Fibroblast of peridontal ligament (primary cell): ENCODE data around the gene TLX1.

Source experiments
- DNase-seq: peaks from one replicate; pipeline ENCODE4 v3.0.0-alpha.2; 2010; ENCODE audit errors: extremely low read depth

The TLX1 gene

DNA sequence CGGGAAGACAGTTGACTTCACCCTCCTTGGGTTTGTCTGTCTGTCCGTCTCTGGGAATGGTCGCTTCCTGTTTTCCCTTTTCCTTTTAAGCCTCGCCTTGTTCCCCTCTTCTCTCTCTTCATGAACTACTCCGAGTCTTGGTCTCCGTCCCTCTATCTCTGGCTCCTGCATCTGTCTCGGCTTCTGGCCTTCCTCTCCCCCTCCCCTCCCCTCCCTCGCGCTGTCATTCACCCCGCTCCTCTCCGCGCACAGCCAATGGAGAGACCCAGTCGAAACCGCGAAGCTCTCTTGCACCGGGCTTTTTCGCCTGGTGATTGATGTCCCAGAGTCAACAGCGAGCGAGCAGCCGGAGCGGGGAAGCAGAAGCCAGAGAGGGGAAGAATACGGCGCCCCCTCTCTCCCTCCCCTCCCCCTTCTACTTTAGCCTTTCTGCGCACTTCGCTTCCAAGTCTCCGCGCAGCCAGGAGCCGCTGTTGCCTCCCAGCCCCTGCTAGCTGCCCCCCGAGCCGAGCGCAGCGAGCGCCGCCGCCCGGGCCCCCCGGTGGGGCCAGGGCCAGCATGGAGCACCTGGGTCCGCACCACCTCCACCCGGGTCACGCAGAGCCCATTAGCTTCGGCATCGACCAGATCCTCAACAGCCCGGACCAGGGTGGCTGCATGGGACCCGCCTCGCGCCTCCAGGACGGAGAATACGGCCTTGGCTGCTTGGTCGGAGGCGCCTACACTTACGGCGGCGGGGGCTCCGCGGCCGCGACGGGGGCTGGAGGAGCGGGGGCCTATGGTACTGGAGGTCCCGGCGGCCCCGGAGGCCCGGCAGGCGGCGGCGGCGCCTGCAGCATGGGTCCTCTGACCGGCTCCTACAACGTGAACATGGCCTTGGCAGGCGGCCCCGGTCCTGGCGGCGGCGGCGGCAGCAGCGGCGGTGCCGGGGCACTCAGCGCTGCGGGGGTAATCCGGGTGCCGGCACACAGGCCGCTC, at the start of gene TLX1:
Gene TLX1, plus strand, starts transcription at position 317 of the 978 bp plus-strand sequence. Its CDS starts 242 bp downstream, at position 559.
- DNase-seq = no peak

DNA sequence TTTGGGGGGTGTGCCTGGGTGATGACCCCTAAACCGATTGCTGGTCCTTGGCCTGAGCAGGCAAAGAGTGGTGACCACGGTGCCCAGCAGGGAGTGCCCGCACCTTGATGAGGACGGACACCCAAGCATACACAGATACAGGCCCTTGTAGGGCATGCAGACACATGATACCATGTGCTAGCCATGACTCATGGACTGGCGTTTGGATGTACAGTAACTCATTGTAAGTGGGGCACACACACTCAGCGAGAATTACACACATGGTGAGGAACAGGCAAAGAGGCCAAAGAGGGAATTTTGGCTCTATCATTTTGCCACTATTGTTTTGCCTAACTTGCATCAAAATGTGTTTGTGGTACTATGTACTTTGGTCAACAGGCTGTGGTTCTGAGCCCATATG, 45.3 kb upstream of the TLX1 start:
- no peak for DNase-seq

DNA sequence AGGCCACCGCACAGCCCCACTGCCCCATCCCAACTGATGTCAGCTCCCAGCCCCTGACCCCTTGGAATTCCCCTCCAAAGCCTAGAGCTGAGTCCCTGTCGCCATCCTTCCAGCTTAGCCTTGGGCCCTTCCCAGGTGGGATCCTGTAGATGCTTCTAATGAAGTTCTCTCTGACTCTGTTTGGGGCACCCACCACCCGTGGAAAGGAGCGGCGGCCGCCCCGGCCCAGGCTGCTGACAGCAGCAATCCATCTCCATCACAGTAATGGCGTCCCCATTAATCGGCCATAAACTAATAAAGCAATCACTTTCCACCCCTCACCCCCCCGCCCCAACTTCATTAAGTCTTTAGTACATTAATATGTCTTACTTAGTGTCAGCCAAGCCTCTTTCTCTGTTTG, 43.7 kb upstream of the TLX1 start:
- no peak for DNase-seq

DNA sequence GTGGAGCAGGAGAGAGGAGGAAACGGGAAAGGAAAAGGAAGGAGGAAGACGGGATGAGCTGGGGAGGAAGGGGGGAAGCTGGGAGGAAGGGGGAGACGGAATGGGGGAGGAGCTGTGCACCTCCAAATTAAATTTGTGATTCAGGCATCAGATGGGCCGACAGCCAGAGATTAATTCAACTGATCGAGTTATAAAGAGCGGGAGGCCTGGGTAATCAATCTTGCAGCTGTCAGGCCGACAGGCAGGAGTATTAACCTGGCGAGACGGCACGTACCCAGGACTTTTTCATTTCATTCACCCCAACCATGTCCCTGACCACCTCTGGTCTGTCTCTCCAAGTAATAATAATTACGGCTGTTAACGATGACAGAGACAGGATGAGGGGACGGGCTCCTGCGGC, 43.1 kb upstream of the TLX1 start:
- DNase-seq = no peak

DNA sequence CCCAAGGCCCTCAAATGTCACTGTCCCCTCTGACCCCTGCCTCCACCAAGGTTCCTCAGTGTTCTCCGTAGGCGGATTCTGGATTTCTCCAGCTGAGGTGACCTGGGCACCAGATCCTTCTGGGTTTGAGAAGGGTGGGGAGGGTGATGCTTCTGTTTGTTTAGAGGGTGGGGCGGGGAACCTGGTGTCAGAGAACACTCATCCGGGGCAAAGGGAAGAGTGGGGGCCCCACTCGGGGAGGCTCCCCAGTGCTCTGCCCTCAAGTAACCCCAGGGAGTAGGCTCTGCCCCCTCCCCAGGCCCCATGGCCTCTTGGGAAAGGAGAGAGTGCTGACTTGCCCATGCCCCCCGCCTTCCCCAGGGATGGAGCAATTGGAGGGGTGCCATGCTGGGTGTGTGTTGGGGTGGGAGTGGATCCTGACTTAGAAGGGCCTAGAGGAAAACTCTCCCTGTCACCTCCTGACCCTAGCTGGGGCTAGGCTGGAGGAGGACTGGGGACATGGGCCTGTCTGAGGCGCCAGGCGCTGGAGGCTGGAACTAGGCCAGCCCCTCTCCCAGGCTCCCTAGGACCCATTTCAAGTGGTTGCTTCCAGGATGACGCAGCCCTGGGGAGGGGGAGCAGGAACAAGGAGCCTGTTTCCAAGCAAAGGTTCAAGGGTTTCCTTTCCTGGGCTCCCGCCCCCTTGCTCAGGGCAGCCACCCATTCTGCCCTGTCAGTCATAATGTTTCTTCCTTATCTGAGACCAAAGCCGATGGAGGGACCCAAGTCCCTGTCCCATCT, 41.4 kb upstream of the TLX1 start:
- DNase-seq = no peak

DNA sequence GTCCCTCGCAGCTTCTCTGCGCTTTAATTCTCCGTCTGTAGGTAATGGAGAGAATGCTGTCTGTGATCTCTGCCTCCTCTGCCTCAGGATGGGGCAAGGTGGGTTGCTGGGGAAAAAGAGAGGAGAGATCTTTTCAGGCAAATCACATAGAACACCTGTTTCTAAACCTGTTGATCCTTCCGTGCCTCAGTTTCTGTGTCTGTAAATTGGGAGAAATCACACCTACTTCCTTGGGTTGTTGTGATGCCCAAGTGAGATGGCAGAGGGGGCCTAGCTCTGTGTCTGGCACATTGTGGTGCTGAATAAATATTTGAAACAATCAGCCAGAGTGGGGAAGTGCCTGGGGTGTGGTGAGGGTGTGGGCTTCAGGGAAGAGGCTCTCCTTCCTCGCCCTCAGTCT, 40.5 kb upstream of the TLX1 start:
- no peak for DNase-seq

DNA sequence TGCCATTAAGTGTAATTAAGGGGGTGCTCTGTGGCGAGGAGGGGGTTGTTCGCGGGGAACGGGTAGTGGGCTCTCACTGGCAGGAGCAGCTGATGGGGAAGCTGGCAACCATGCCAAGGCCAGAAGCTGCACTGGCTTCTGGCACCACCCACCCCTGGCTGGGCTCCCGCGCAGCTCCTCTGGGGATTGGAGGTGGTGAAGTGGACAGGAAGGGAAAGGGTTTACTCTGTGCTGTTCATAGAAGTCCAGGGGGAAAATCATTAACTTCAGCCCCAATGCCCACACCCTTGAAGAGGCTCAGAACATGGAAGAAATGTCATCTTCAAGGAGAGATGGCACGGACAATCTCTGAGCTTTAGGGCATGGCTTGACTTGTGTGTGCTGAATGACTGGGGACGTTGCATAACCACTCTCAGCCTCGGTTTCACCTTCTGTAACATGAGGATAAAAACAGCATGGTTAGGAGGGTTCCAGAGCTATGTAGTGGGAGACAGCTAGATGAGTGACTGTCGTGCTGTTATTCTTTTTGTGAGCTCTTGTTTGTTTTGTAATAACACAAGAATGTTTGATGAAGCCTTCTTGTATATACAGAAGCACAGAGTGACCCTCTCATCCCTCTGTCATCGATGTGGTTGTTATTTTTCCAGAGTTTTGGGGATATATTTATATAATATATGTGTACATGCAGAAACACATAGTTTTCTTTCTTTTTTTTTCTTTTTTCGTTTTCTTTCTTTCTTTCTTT, 39.4 kb upstream of the TLX1 start:
- no peak for DNase-seq

DNA sequence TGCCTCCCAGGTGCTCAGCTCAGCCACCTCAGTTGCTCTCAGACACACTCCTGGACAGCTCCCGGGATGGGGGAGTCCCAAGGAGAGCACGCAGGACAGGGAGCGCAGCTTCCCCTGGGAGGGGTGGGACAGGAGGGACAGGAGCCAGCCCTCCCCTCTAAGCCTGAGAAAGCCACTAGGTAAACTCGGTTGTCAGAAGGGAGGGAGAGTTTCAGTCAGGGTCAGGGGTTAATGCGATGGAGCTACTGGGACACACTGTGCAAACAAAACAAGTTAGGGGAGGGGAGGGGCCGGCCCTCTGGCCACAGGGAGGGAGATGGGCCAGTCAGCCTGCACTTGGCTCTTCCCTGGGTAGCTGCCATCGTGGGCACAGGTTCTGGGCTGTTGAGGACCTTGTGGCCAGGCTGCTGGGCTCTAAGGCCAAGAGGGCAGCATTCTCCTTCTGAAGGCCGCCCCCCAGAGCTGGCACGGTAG, 38.2 kb upstream of the TLX1 start:
- no peak for DNase-seq

DNA sequence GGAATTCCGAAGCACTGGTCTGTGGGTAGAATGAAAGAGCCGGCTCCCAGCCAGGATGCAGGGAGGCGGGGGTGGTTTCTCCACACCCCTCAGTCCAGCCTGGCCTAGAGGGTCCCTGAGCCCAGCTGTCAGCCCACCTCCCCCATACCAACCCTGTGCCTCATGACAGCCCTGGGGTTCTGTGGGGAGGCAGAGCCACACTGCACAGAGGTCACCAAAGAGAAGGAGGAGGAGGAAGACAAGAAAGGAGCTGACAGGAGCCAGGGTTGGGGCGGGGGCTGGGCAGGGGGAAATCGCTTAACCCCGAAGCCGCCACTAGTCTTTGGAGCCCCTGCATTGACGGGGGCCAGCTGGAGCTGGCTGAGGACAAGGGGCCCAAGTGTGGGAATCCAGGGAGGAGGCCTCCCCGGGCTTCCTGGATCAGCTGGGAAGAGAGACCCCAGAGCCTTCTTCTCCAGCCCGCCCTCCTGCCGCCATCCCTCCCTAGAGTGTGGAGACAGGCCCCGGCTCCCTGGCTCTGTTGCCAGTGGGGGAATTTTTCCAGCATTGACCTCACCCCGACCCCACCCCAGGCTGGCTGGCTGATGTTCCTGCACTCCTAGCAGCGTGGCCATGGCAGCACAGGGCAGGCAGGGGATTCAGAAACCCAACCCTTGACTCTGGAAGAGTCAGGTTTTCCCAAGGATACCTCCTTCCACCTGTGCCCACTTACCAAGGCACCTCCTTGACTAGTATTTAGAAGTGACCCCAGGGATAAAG, 36.8 kb upstream of the TLX1 start:
- no peak for DNase-seq

DNA sequence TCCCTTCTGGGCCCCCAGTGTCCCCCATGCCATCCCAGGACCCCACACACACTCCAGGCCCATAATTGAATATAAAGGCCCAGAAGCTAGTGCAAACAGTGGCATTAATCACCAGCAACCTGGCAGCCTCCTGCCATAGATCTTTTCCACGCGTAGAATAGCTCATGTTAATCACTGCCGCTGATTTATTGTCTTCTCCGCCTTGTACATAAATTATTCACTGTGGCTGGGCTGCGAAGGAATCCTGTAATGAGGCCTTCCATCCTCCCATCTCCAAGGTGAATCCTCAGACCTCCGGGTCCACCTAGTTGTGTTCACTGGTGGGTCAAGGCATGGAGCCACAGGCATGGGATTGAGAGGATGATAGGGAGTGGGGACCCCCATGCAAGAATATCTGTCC, 36.1 kb upstream of the TLX1 start:
- no peak for DNase-seq

DNA sequence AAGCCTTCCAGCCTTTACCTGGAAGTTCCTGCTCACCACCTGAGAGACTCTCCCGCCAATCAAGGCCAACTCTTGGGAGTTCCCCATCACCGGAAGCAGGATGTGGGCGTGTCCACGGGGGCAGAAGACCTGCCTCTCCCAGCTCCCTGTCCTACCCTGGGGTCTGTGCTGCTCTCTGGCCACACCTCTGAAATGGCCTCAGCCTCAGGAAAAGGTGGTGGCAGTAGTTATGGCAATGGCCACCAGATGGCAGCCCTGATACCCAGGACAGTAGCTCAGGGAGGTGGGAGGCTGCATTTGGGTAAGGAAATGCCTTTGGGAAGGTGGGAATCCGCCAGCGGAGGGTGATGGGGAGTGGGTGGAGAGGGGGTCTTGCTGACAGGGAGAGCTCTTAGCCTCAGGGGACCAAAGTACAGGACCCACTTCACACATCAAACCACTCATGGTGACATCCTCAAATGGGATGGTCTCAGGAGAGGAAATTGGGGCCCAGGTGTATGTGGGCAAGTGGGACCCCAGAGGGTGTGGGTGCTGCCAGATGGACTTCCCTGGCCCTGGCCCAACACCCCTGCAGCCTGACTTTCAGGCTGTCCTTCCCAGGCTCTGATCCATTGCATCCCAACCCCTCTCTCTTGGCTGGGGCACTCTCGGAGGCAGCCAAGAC, 35.4 kb upstream of the TLX1 start:
- DNase-seq = peak; percentile 50

DNA sequence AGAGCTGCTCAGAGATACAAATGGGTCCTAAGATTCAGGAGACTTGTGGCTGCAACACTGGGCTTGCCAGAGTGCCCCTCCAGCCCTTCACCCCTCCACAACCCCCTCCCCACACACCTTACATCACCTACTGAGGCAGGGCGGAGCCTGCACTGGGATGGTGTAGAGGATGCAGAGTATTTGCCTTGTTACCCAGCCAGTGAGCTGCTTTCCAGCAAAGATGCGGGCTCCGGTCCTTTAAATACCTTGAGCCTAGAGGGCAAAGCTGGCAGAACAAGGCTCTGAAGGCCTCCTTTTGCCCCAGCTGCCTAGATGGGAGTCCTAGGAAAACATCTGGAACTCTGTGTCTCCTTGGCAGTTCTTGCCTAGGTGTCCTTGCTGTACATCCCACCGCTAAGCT, 34.7 kb upstream of the TLX1 start:
- DNase-seq = no peak

DNA sequence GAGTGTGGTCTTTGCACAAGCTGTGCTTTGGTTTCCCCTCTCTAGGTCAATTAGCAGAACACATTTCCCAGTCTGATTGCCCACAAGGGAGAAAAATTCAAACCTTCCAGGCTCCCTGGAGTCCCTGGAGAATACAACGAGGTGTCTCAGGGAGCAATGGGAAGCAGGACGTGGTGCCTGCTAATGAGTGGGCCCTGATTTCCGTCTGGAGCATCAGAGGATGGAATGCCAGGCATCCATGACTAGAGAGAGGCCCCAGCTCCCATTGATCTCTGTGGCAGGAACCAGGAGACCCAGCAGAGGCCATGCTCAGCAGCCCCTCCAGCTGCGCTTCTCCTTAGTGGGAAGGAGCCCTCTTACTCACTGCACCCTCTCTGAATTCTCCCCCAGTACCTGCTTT, 33.2 kb upstream of the TLX1 start:
- DNase-seq = no peak

DNA sequence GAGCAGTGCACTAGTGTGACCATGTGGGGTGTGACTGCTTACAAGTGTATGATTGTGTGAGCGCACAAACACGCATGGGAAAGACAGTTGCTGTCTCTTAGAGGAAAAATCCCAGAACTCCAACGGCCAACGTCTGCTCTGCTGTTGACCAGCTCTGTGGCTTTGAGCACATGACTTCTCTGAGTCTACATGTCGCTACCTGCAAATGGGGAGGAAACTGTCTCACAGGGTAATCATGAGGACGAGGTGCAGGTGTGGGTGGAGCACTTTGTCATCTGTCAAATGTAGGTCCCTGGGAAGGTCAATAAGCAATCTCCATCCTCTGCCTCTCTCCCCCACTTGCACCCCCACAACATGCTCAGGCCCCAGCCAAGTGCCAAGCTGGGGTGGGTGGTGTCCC, 31.2 kb upstream of the TLX1 start:
- DNase-seq = no peak

DNA sequence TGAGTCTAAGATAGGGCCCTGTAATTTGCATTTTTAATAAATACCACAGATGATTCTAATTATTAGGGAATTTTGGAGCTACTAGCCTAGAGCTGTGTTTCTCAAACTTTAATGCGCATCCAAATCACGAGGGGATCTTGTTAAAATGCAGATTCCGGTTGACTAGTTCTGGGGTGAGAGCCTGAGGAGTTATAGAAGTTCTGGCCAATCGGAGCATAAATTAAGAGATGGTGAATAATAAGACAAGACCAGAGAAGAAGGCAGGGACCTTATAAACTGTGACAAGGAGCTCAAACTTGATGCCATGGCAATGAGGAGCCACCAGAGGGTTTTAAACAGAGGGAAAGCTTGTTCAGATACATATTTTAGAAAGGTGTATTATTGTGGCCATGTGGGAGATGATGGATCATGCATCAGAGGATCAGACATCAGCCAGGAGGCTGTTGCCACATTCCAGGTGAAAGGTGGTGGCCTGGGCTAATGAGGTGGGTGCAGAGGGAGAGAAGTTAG, 29.7 kb upstream of the TLX1 start:
- no peak for DNase-seq

DNA sequence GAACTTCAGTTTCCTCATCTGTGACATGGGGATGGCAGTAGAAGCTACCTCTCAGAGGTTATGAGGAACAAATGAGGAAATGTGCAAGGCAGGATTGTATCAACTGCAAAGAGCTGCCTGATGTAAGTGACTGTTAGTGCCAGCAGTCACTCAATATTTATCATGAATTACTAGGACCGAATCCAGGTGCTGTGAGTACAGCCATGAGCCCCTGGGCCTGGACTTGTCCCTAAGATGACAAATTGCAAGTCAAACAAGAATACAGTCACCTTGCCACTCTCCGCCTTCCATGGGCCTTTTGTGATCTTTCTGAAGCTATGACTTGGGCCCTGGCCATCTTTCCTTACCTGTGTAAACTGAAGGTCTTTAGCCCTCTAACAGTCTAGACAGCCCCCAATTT, 27.7 kb upstream of the TLX1 start:
- DNase-seq = no peak

DNA sequence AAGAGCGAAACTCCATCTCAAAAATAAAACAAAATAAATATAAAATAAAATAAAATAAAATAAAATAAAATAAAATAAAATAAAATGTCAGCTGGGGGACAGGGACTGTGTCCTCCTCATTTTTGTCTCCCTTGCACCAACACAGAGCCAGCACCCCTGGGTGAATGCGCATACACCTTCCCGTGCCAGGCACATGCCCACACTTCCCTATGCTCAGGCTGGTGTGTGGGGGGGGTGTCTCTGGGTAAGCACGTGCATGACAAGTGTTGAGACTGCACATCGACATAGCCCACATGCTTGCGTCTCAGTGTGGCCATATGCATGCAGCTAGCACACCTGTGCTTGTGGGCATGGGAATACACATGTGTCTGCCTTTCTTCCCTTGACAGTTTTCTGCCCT, 24.7 kb upstream of the TLX1 start:
- DNase-seq = no peak

DNA sequence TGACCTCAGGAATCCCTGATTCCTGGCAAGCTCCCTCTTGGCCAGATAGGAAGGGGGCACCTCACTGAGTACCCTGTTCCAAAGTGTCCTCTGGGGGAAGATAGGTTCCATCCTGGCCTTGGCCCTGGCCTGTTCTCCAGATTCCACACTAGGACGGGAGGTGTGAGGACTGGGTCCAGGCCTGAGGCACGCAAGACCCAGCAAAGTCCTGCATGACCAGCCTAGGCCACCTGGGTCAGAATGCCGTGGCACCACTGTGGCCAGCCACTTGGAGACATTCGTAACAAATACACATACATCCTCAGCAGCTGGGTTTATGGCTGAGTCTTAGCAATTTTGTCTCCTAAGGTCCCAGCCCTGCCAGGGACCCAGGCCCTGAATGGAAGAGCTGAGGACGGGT, 23.3 kb upstream of the TLX1 start:
- DNase-seq = no peak

DNA sequence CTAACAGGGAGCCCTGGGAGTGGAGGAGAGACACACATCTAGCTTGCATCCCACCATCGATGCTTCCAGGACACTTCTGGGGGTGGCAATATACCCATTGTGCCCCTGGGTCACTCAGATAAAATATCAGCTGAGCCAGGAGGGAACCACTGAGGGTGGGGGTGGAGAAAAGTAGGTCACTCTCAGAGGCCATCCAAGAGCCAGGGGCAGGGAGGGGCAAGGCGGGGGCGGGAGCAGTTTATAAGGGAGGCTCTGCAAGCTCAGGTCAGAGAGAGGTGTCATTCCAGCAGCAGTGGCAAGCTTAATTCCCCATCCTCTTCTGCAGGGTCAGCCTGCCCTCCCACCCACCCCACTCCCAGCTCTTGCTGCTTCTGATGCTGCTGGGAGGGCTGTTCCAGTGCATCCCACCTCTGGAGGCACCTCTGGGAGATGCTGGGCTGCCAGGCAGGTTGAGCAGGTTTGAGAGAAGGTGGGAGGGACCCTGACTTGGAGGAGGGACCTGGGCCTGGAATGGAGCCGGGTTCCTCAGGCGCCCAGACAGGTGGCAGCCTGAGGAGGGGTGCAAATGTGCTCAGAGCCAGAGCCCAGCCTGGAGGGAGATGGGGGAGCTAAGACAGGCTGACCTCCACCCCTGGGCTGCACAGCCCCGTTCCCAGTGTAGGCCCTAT, 20.1 kb upstream of the TLX1 start:
- DNase-seq = no peak

DNA sequence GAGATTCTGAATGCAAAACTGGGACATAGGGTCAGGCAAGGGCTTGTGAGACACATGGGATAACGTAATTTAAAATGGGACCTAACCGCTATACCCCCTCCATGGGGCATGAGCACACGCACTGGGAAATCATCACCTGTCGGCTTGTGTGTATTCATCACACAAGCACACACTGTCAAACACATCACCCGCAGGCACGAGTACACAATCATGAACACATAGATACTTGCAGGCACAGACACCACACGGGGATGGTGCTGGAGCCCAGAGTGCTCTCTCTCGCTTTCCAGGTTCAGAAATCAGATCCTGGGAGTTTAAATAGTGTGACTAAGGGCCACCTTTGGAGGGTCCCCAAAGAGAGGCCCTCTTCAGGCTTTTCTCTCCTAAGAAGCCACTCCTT, 19.6 kb upstream of the TLX1 start:
- no peak for DNase-seq
